Measurements from ENCODE around the gene NETO2.
"Not testable (repeated sequence)": the region's sequence is repeated elsewhere in the genome, so short reads cannot be mapped to it uniquely, and the experiment has no call there.

- not testable (repeated sequence) for TF ChIP-seq SIRT6 (IDR thresholded peaks at IDR 0.05; ENCODE audit: low read depth, low read length); CBX8 (IDR thresholded peaks at IDR 0.05; ENCODE audit: borderline replicate concordance, extremely low read depth, low read depth, low read length, poor library complexity, severe bottlenecking); POLR2A (conservative IDR thresholded peaks at IDR 0.05); TCF15 (CRISPR knock-in tag; IDR thresholded peaks at IDR 0.05); PRDM10 (IDR thresholded peaks at IDR 0.05; ENCODE audit: partially characterized antibody); RNF2 (IDR thresholded peaks at IDR 0.05); ZNF274 (IDR thresholded peaks at IDR 0.05; ENCODE audit: borderline replicate concordance, low read depth, low read length); MAFK (IDR thresholded peaks at IDR 0.05; ENCODE audit: low read length); MBD2 (IDR thresholded peaks at IDR 0.05; ENCODE audit: borderline replicate concordance, low read depth); ZNF644 (tag; IDR thresholded peaks at IDR 0.05; ENCODE audit: low read depth); SP2 (IDR thresholded peaks at IDR 0.05; ENCODE audit: extremely low read depth, low read depth, low read length, poor library complexity, severe bottlenecking)
Measured at GRCh38 chr16:47181066-47181465, 37.3 kb upstream of the NETO2 start.
